ENCODE measurements around the gene CCDC187.

CCDC187 gene

GRCh38 chr9:136297016-136297691 lies 6.7 kb downstream of the CCDC187 start:
- DNase-seq = no peak

- DNase-seq = no peak
Observed at GRCh38 chr9:136296434-136297015, 7.4 kb downstream of the CCDC187 start.

GRCh38 chr9:136295542-136296433 lies 8.1 kb downstream of the CCDC187 start:
- DNase-seq = no peak

- DNase-seq = no peak
Observed at GRCh38 chr9:136295055-136295454, 8.8 kb downstream of the CCDC187 start.

GRCh38 chr9:136294437-136294836 lies 9.5 kb downstream of the CCDC187 start:
- no peak for DNase-seq

- no peak for DNase-seq
Observed at GRCh38 chr9:136293476-136294077, 10.3 kb downstream of the CCDC187 start.

GRCh38 chr9:136292591-136293448 lies 11.1 kb downstream of the CCDC187 start:
- DNase-seq = no peak

GRCh38 chr9:136292026-136292538 lies 11.8 kb downstream of the CCDC187 start:
- DNase-seq = no peak

- no peak for DNase-seq
Observed at GRCh38 chr9:136291306-136292025, 12.4 kb downstream of the CCDC187 start.

- no peak for DNase-seq
Observed at GRCh38 chr9:136290508-136291000, 13.3 kb downstream of the CCDC187 start.

GRCh38 chr9:136289651-136290507 lies 14.0 kb downstream of the CCDC187 start:
- DNase-seq = no peak

GRCh38 chr9:136287960-136288753 lies 15.7 kb downstream of the CCDC187 start:
- no peak for DNase-seq

- DNase-seq = no peak
Observed at GRCh38 chr9:136286987-136287379, 16.9 kb downstream of the CCDC187 start.

GRCh38 chr9:136286359-136286986 lies 17.4 kb downstream of the CCDC187 start:
- no peak for DNase-seq

- no peak for DNase-seq
Observed at GRCh38 chr9:136285501-136286358, 18.2 kb downstream of the CCDC187 start.

- DNase-seq = no peak
Observed at GRCh38 chr9:136284951-136285350, 18.9 kb downstream of the CCDC187 start.

- DNase-seq = no peak
Observed at GRCh38 chr9:136284311-136284710, 19.6 kb downstream of the CCDC187 start.

Measured in stimulated activated CD4-positive, alpha-beta T cell treated with anti-CD3 and anti-CD28 coated beads, Interleukin-4, amount 100 ng/mL, for 24 hours (primary cell).